ENCODE data around the gene AARSD1.

AARSD1 gene

GRCh38 chr17:42964161-42964932 is at the start of gene AARSD1:
Gene AARSD1, minus strand, starts transcription at chr17:42964454. Its CDS starts 14 bp downstream, at chr17:42964440.
- peak; percentile 96 for DNase-seq (ENCODE audit: low read depth in 2 of 2)
- peak within 1 kb of the TSS; percentile 63 to 77 for H3K4me3 ChIP-seq (replicated peaks in 1 of 2; ENCODE audit: low read depth in 2 of 2, low read length in 2 of 2)
- no peak for TF ChIP-seq CTCF (IDR thresholded peaks at IDR 0.05; ENCODE audit: low read depth, low read length)

GRCh38 chr17:43013296-43013695 is 49.0 kb upstream of the AARSD1 start:
- TF ChIP-seq CTCF (IDR thresholded peaks at IDR 0.05; ENCODE audit: low read depth, low read length), result no peak
- DNase-seq (ENCODE audit: low read depth in 2 of 2), result no peak
- no peak overlapping the region for H3K4me3 ChIP-seq (replicated peaks in 1 of 2; ENCODE audit: low read depth in 2 of 2, low read length in 2 of 2)

- TF ChIP-seq CTCF (IDR thresholded peaks at IDR 0.05; ENCODE audit: low read depth, low read length), result no peak
- H3K4me3 ChIP-seq (replicated peaks in 1 of 2; ENCODE audit: low read depth in 2 of 2, low read length in 2 of 2), result no peak overlapping the region
- no peak for DNase-seq (ENCODE audit: low read depth in 2 of 2)
These were observed 47.6 kb upstream of the AARSD1 start for GRCh38 chr17:43011728-43012472.

- no peak for TF ChIP-seq CTCF (IDR thresholded peaks at IDR 0.05; ENCODE audit: low read depth, low read length)
- H3K4me3 ChIP-seq (replicated peaks in 1 of 2; ENCODE audit: low read depth in 2 of 2, low read length in 2 of 2), result no peak overlapping the region
- no peak for DNase-seq (ENCODE audit: low read depth in 2 of 2)
These were observed 46.5 kb upstream of the AARSD1 start for GRCh38 chr17:43010667-43011308.

- peak; percentile 86 to 90 for DNase-seq (ENCODE audit: low read depth in 2 of 2)
- H3K4me3 ChIP-seq (replicated peaks in 1 of 2; ENCODE audit: low read depth in 2 of 2, low read length in 2 of 2), result peak within 1 kb of the TSS; percentile 73 to 88
- peak; percentile 15 for TF ChIP-seq CTCF (IDR thresholded peaks at IDR 0.05; ENCODE audit: low read depth, low read length)
These were observed 42.6 kb upstream of the AARSD1 start, which contains the start of gene IFI35 for GRCh38 chr17:43006639-43007551. Gene IFI35, plus strand, starts transcription at chr17:43006784. Its CDS starts 164 bp downstream, at chr17:43006948.

All from cardiac fibroblast (primary cell).